Ishikawa (cell line): ENCODE data around the gene ATG16L2.

Experiments
- CEBPB ChIP-seq: IDR thresholded peaks from 2 replicates; pipeline ENCODE4 v1.6.1; 2012
- EP300 ChIP-seq: IDR thresholded peaks from 2 replicates; pipeline ENCODE4 v1.6.1; 2012; ENCODE audit warnings: borderline replicate concordance
- FOXM1 ChIP-seq: IDR thresholded peaks from 2 replicates; pipeline ENCODE4 v1.6.1; 2012; ENCODE audit warnings: low read depth, borderline replicate concordance
- RAD21 ChIP-seq: IDR thresholded peaks from 2 replicates; pipeline ENCODE4 v1.6.1; 2012; ENCODE audit warnings: low read depth
- TEAD4 ChIP-seq: IDR thresholded peaks from 2 replicates; pipeline ENCODE4 v1.6.1; 2012
- YY1 ChIP-seq: IDR thresholded peaks from 2 replicates; pipeline ENCODE4 v1.6.1; 2012; ENCODE audit warnings: low read depth
- ZBTB7A ChIP-seq: IDR thresholded peaks from 2 replicates; pipeline ENCODE4 v1.6.1; 2012; ENCODE audit warnings: low read depth
- TF ChIP-seq, protein P1 (sequence below): IDR thresholded peaks from 2 replicates; pipeline ENCODE4 v1.6.1; 2012; ENCODE audit warnings: low read depth, mild to moderate bottlenecking
- TF ChIP-seq, protein P2 (sequence below): IDR thresholded peaks from 2 replicates; pipeline ENCODE4 v1.6.1; 2012

The ATG16L2 gene

DNA sequence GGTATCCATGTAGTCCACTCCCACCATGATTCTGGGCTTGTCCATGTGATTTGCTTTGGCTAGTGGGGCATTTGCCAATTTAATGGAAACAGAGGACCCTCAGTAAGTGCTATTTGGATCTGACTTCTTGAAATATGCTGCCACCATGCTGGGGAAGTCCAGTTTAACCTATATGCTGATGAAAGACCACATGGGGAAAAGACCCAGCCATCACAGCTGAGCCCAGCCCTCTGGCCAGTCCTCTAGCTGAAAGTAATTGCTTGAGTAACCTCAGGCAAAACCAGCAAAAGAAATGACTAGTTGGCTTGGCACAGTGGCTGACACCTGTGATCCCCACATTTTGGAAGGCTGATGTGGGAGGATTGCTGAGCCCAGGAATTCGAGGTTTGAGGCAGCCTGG, 61.5 kb downstream of the ATG16L2 start:
- TF ChIP-seq RAD21 (no peak), TEAD4 (no peak), EP300 (no peak), ZBTB7A (no peak)
- TF ChIP-seq, protein P1, sequence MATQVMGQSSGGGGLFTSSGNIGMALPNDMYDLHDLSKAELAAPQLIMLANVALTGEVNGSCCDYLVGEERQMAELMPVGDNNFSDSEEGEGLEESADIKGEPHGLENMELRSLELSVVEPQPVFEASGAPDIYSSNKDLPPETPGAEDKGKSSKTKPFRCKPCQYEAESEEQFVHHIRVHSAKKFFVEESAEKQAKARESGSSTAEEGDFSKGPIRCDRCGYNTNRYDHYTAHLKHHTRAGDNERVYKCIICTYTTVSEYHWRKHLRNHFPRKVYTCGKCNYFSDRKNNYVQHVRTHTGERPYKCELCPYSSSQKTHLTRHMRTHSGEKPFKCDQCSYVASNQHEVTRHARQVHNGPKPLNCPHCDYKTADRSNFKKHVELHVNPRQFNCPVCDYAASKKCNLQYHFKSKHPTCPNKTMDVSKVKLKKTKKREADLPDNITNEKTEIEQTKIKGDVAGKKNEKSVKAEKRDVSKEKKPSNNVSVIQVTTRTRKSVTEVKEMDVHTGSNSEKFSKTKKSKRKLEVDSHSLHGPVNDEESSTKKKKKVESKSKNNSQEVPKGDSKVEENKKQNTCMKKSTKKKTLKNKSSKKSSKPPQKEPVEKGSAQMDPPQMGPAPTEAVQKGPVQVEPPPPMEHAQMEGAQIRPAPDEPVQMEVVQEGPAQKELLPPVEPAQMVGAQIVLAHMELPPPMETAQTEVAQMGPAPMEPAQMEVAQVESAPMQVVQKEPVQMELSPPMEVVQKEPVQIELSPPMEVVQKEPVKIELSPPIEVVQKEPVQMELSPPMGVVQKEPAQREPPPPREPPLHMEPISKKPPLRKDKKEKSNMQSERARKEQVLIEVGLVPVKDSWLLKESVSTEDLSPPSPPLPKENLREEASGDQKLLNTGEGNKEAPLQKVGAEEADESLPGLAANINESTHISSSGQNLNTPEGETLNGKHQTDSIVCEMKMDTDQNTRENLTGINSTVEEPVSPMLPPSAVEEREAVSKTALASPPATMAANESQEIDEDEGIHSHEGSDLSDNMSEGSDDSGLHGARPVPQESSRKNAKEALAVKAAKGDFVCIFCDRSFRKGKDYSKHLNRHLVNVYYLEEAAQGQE = no peak
- TF ChIP-seq, protein P2, sequence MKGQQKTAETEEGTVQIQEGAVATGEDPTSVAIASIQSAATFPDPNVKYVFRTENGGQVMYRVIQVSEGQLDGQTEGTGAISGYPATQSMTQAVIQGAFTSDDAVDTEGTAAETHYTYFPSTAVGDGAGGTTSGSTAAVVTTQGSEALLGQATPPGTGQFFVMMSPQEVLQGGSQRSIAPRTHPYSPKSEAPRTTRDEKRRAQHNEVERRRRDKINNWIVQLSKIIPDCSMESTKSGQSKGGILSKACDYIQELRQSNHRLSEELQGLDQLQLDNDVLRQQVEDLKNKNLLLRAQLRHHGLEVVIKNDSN = no peak

DNA sequence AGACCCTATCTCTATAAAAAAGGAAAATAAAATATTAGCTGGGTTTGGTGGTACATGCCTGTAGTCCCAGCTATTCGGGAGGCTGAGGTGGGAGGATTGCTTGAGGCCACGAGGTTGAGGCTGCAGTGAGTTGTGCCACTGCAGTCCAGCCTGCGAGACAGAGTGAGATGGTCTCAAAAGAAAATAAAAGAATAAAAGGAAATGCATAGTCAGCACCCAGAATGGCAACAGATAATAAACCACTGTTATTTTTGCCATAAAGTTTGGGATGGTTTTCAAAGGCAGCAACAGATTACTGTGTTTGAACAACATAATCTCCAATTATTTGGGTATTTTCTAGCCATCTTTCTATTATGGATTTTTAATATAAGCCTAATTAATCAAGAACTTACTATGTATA, 61.9 kb downstream of the ATG16L2 start:
- TF ChIP-seq FOXM1 (no peak), YY1 (no peak), CEBPB (no peak), TEAD4 (no peak)
- TF ChIP-seq, protein P1 = no peak
